GM18873 (cell line): ENCODE measurements around the gene ST8SIA5.
"Not testable (repeated sequence)": the region's sequence is repeated elsewhere in the genome, so short reads cannot be mapped to it uniquely, and the experiment has no call there.

Source experiments
- ATAC-seq: cut with Tn5 transposase; IDR thresholded peaks from one replicate; pipeline ENCODE4 v1.9.1; 2021; ENCODE audit warnings: mild to moderate bottlenecking, moderate library complexity, moderate number of reproducible peaks; ENCODE audit not compliant: unreplicated experiment, low FRiP score

The ST8SIA5 gene, protein sequence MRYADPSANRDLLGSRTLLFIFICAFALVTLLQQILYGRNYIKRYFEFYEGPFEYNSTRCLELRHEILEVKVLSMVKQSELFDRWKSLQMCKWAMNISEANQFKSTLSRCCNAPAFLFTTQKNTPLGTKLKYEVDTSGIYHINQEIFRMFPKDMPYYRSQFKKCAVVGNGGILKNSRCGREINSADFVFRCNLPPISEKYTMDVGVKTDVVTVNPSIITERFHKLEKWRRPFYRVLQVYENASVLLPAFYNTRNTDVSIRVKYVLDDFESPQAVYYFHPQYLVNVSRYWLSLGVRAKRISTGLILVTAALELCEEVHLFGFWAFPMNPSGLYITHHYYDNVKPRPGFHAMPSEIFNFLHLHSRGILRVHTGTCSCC

GRCh38 chr18:46756559-46757201 lies at the start of gene ST8SIA5:
ST8SIA5 (minus strand) TSS chr18:46757053; CDS start chr18:46756508, 545 bp downstream.
- ATAC-seq: no peak

GRCh38 chr18:46795945-46796344 lies 39.1 kb upstream of the ST8SIA5 start:
- not testable (repeated sequence) for ATAC-seq

GRCh38 chr18:46794607-46795006 lies 37.8 kb upstream of the ST8SIA5 start:
- no peak for ATAC-seq

GRCh38 chr18:46793565-46793964 lies 36.7 kb upstream of the ST8SIA5 start:
- no peak for ATAC-seq

GRCh38 chr18:46789088-46789487 lies 32.2 kb upstream of the ST8SIA5 start:
- no peak for ATAC-seq

GRCh38 chr18:46787674-46788073 lies 30.8 kb upstream of the ST8SIA5 start:
- ATAC-seq: no peak

- ATAC-seq: no peak
Measured at GRCh38 chr18:46772357-46772756, 15.5 kb upstream of the ST8SIA5 start.

DNA sequence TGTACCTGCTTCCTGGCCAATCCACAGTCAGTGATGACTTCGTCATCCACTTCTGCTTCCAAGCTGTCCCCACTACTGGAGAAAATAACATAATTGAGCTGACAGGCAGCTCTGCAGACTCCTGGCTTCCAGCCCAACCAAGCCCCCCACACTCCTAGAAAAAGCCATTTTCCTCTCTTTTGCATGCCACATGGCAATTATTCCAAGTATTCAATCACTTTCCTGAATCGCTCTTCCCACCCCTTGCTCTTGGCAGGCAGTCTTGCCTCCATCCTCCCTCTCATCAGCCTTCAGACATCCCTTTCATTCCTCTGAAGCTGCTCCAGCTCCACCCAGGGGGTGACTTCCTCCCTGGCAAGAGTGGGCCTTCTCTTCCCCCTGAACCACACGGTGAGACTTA lies 14.3 kb upstream of the ST8SIA5 start:
- ATAC-seq: no peak

DNA sequence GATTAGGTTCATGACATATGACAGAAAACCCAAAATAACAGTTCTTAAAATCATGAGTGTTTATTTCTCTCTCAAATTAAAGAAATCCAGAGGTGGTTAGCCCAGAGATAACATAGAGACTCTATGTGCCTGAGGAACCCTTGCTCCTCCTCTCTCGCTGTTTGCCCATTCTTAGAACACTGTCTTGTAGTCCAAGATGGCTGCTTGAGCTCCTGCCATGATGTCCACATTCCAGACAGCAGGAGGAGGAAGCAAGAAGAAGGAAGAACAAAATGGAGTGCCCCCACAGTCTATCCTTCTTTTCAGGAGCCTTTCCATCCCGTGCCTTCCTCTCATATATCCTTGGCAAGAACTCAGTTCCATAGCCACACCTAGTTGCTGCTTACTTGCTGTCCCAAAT lies 13.9 kb upstream of the ST8SIA5 start:
- no peak for ATAC-seq

DNA sequence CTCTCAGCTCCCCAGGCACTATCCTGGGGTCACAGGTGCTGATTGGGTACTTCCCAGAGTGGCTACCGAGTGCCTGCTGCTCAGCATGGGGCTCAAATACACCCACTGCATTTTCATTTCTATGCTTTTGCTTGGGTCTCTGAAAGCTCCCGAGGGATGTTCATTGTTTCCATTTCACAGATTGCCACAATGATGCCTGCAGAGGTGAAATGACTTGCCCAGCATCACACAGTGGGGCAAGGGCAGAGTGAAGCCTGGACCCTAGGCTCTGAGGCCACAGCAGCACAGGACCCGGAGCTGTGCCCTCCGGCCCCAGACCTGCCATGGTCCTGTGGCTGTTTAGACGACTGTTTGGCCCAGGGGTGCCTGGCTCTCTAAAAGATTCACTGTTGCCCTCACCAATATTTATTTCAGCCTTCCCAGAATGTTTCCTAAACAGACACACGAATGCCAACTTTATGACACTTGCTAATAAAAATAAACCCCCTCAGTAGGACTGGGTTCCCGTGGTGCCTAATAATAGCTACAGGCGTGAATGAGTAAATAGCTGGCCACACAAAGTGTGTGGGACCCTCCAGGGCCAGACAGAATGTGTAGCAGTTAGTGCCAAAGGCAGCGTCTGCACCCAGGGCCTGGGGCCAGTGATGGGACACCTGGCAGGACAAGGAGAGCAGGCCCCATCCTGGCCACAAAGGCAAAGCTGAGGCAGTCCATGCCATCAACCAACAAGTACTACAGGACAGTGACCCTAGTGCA lies 11.5 kb upstream of the ST8SIA5 start:
- no peak for ATAC-seq

DNA sequence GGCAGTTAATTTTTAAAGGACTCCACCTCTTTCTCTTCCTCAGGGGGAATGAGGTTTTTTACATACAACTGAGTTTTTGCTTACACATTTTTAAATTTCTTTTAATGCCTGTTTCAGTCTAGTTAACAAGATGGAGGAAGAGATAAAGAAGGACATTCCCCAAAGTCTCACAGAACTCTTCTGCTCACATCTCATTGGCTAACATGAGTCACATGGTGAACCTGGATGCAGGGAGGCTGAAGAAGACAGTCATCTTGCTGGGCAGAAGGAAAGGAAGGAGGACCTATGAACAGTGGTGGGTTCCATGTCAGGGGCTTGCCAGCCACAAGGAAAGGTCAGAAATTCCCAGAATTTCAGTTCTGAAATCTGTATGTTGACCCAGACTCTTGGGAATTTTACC lies 10.4 kb upstream of the ST8SIA5 start:
- ATAC-seq: no peak

GRCh38 chr18:46764586-46764985 lies 7.7 kb upstream of the ST8SIA5 start:
- no peak for ATAC-seq

DNA sequence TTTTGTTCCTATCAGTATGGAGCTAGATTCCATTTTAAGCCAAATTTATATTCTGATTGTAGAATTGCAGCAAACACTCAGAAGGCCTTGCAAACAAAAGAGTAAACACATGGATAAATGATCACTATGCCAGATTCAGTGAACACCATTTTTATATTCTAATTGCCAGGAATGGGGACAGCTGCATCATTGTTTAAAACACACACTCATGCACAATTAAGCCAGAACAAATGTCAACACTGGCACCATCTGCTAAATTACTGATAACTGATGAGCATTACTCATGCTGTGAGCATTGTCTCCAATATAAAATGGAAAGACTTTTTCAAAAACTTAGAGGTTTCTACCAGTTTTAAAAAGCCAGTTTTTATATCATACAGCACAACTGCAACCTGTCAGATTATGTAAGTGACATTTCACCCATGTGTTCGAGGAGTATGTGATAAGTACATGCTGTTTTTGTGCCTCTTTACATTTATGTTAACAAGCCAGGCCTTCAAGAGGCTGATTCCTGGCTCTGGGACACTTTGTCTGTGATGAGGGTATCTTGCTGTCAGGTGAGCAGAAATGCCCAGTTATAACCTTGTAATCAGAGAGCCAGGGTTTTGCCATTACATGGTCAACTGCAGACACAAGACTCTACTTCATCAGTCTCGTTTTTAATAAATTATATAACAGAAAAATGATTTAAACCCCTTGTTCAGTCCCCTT lies 4.4 kb upstream of the ST8SIA5 start:
- no peak for ATAC-seq

- ATAC-seq: no peak
Measured at GRCh38 chr18:46759890-46760289, 3.0 kb upstream of the ST8SIA5 start.

GRCh38 chr18:46756025-46756558 lies 761 bp downstream of the ST8SIA5 start:
- no peak for ATAC-seq

- ATAC-seq: no peak
Measured at GRCh38 chr18:46755315-46756024, 1.4 kb downstream of the ST8SIA5 start.

- no peak for ATAC-seq
Measured at GRCh38 chr18:46754661-46755292, 2.1 kb downstream of the ST8SIA5 start.

GRCh38 chr18:46754188-46754587 lies 2.7 kb downstream of the ST8SIA5 start:
- peak; percentile 70 for ATAC-seq

DNA sequence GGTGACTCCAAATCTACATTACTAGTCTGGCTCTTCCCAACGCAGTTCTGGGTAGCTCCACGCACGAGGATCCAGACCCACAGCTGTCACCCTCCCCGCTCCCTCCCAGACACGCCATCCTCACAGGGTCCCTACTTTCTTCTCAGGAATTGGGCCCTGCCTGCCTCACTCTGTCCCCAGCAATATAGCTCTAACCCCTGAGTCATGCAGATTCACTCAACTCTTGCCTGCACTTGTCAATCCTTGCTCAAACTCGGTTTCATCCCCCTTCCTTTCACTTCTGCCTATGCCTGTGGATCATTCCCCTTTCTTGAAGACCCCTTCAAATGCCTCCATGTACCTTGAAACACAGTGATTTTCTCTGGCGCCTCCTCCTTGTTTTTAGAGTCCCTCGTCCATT lies 5.0 kb downstream of the ST8SIA5 start:
- ATAC-seq: no peak
